GM19193 (cell line): Measurements from ENCODE around the gene TAF6.

Source experiments
- POLR2A ChIP-seq: IDR thresholded peaks from 4 replicates; pipeline ENCODE4 v1.6.1; 2011; ENCODE audit not compliant: insufficient read depth, insufficient read length; ENCODE audit errors: extremely low read depth

TAF6 gene

DNA sequence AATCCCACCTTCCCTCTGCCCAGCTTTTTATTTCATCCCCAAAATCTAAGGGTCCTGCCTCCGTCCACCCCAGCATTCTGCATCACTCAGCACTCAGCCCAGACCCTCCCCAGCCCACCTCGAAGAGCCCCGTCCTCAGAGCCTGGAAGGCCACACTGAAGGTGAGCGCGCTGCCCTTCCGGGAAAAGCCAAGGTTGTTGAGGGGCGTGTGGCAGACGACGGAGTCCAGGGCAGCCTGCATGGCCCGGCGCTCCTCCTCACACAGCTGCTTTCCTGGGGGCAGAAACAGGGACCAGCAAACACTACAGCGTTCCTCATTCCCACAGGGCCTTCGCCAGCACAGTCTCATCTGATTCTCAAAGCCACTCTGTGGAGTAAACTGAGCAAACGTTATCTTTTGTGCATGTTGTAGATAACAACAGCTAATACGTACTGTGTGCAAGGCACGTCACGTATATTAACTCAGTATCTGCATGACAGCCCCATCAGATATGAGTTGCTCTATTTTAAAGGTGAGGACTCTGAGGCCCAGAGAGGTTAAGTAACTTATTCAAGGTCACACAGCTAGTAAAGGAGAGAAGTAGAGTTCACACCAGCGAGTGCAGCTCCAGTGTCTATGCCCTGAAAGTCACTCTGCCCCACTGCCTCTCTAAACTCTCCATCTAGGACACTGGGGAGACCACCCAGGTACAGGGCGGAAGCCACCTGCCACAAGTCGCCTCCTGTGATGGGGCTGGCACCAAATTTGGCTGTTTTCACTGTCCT lies 36.6 kb upstream of the TAF6 start:
- no peak for TF ChIP-seq POLR2A

- no peak for TF ChIP-seq POLR2A
Measured at GRCh38 chr7:100154651-100155491, 35.7 kb upstream of the TAF6 start.

- TF ChIP-seq POLR2A, result no peak
Measured at GRCh38 chr7:100153708-100154535, 34.8 kb upstream of the TAF6 start.

DNA sequence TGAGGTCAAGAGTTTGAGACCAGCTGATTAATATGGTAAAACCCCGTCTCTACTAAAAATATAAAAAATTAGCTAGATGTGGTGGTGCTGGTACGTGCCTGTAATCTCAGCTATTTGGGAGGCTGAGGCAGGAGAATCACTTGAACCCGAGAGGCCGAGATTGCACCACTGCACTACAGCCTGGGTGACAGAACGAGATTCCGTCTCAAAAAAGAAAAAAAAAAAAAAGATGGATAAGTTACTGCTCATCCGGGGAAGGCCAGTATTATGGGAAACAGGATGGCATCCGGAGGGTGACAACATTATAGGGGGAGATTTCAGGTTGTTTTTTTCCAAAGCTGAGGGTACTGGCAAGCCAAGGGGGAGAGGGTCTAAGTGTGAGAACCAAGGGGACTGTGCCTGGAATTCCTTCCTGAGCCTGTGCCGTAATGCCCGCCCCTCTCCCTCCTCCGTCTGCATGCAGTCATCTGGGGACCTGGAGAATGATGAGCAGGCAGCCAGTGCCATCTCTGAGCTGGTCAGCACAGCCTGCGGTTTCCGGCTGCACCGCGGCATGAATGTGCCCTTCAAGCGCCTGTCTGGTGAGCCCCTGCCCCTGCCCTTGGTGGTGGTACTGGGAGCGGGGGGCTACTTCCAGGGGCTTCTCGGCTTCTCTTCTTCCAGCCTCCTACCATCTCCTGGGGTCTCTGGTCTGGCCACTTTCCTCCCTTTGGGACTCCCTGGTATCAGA lies 33.9 kb upstream of the TAF6 start:
- TF ChIP-seq POLR2A, result no peak

GRCh38 chr7:100152404-100152803 lies 33.2 kb upstream of the TAF6 start:
- no peak for TF ChIP-seq POLR2A

GRCh38 chr7:100148559-100149328 lies 29.6 kb upstream of the TAF6 start, which contains the start of gene LAMTOR4:
Gene LAMTOR4, plus strand, starts transcription at chr7:100148918. Its CDS starts 55 bp downstream, at chr7:100148973.
- TF ChIP-seq POLR2A, result peak; percentile 92

DNA sequence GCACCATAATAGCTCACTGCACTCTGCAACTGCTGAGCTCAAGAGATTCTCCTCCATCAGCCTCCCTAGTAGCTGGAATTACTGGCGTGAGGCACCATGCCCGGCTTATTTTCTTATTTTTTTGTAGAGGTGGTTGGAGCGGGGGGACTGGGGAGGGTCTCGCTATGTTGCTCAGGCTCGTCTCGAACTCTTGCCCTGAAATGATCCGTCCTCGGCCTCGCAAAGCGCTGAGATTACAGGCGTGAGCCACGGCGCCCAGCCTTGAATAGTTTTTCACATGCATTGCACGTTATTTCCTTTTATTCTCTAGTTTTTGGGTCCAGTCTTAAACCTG lies 29.0 kb upstream of the TAF6 start:
- TF ChIP-seq POLR2A, result no peak

GRCh38 chr7:100147278-100147677 lies 28.1 kb upstream of the TAF6 start:
- TF ChIP-seq POLR2A, result no peak

DNA sequence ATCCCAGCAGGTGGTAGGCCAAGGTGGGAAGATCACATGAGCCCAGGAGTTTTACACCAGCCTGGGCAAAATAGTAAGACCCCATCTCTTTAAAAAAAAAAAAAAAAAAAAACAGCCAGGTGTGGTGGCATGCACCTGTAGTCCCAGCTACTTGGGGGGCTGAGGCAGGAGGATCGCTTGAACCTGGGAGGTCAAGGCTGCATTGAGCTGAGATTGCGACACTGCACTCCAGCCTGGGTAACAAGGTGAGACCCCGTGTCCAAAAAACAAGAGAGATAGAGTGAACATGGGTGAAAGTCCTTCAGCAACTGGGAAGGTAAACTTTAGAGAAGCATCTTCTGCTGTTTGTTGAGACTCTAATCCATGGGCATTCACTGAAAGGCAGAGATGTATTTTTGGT lies 23.3 kb upstream of the TAF6 start:
- no peak for TF ChIP-seq POLR2A

DNA sequence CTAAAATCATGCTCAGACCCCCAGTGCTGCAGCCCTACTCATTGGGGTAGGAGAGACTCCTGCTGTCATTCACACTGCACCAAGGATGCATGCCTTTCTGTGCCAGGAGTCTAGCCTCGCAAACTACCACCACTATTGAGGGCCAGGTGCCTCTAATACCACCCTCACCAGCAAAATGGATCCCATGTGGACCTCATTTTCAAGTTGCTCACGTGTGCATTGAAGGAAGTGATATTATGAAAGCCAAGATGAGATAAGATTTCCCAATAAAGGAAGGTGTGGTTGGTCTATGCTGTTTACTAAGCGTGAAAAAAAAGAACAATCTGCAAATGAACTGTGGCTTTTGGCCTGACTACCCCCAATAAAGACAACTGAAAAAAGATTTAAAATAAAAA lies 22.4 kb upstream of the TAF6 start:
- no peak for TF ChIP-seq POLR2A

GRCh38 chr7:100137851-100138760 lies 18.9 kb upstream of the TAF6 start:
- TF ChIP-seq POLR2A, result no peak

DNA sequence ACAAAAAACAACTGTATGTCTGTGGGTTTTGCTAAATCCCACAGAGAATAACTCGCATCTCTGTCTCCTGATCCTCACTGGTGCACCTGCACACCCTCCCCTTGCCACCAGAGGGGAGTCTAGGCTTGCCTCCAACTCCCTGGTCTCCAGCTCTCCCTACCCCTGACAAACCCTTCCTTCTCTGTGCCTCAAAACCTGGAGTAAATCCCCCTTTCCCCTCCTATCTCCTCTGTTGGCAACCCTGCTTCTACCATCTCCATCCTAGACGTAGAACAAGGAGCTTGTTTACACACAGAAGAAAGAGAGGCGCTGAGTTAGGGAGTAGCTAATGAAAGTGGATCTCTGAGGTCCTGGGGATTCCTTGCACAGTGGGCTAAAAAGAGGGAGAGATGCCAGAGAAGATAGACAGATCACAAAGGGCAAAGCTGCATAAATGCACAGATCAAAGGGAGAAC lies 13.6 kb upstream of the TAF6 start:
- no peak for TF ChIP-seq POLR2A

GRCh38 chr7:100132126-100132525 lies 13.0 kb upstream of the TAF6 start:
- no peak for TF ChIP-seq POLR2A
